HCT116 (cell line): ENCODE measurements around the gene RAPGEF2. TPM values are rescaled to one million over a fixed set of nuclear protein-coding genes. Genes with fewer than 3 reads are reported as not detected.

Source experiments
- ATAC-seq: fragments of 200-7000 bp; cut with Tn5 transposase; 2 replicates; pipeline ENCODE4 v1.9.1; 2020; ENCODE audit warnings: mild to moderate bottlenecking, moderate library complexity
- BruUV-seq: library from RNA; stranded (reverse); fragments of 400-500 nt; replicated peaks from 2 replicates; lab custom pipeline; 2021; lab: Mats Ljungman, UMichigan
- CTCF ChIA-PET: fragments of 300-600 bp; sonication (Branson Sonifier 250); formaldehyde crosslinking; loops from one replicate; lab custom pipeline; 2021; ENCODE audit warnings: antibody characterized with exemption; lab: Charles Lee
- POLR2A ChIA-PET: fragments of 300-600, 350-600 bp; sonication (Branson Sonifier 250); formaldehyde crosslinking; loops from one replicate; lab custom pipeline; 2021; ENCODE audit warnings: antibody characterized with exemption; lab: Charles Lee
- RAD21 ChIA-PET, 2 experiments: fragments of 300-600 bp; sonication (Branson Sonifier 250); formaldehyde crosslinking; loops; one replicate each; lab custom pipeline; 2023; ENCODE audit warnings: low total read pairs in 2 of 2; ENCODE audit not compliant: uncharacterized antibody in 2 of 2, unreplicated experiment in 2 of 2, low non-redundant PET in 1 of 2; lab: Charles Lee
- DNase-seq: peaks from one replicate; pipeline ENCODE4 v3.0.0-alpha.2; 2010; ENCODE audit warnings: low read depth, low spot score
- H2AFZ ChIP-seq: fragments of 200-600 bp; shearing (Covaris generic), sonication (generic); 2 replicates; pipeline ENCODE4 v1.6.1; 2017; ENCODE audit warnings: low read depth, mixed run types, mixed read lengths, antibody characterized with exemption, low read length; ENCODE audit not compliant: poor library complexity, severe bottlenecking
- H3K27ac ChIP-seq: 2 replicates; pipeline ENCODE4 v1.5.1; 2012; ENCODE audit warnings: low read depth, low read length
- H3K27me3 ChIP-seq: fragments of 200-600 bp; sonication (generic); 2 replicates; pipeline ENCODE4 v1.6.1; 2016; ENCODE audit warnings: mixed run types, low read length, mixed read lengths; ENCODE audit not compliant: insufficient read depth
- H3K36me3 ChIP-seq, 2 experiments: fragments of 200-500 bp in 1 of 2; fragments of 200-600 bp in 1 of 2; sonication (Bioruptor generic) in 1 of 2; sonication (generic) in 1 of 2; 2 replicates each; pipeline versions ENCODE4 v1.5.1 to v1.6.1; 2014 to 2016; ENCODE audit warnings: low read length in 2 of 2, inconsistent platforms in 1 of 2, mixed read lengths in 1 of 2, mixed run types in 1 of 2; ENCODE audit not compliant: insufficient read depth in 2 of 2, control insufficient read depth in 1 of 2
- H3K4me1 ChIP-seq, 2 experiments: fragments of 200-600 bp in 1 of 2; sonication (generic) in 1 of 2; 2 replicates each; pipeline versions ENCODE4 v1.5.1 to v1.6.1; 2012 to 2017; ENCODE audit warnings: low read length in 2 of 2, inconsistent platforms in 1 of 2, mild to moderate bottlenecking in 1 of 2, mixed read lengths in 1 of 2, mixed run types in 1 of 2, moderate library complexity in 1 of 2; ENCODE audit not compliant: insufficient read depth in 2 of 2, control insufficient read depth in 1 of 2
- H3K4me2 ChIP-seq: fragments of 200-600 bp; sonication (generic); 2 replicates; pipeline ENCODE4 v1.6.1; 2017; ENCODE audit warnings: mixed run types, low read length, mixed read lengths
- H3K4me3 ChIP-seq, 2 experiments: fragments of 200-600 bp in 1 of 2; sonication (generic) in 1 of 2; replicated peaks in 1 of 2; 2 replicates each; pipeline ENCODE4 v1.5.1; 2011 to 2016; ENCODE audit warnings: low read length in 2 of 2, control low read depth in 1 of 2, low read depth in 1 of 2, mild to moderate bottlenecking in 1 of 2, mixed read lengths in 1 of 2, mixed run types in 1 of 2
- H3K79me2 ChIP-seq: fragments of 200-600 bp; sonication (generic); 2 replicates; pipeline ENCODE4 v1.6.1; 2017; ENCODE audit warnings: mild to moderate bottlenecking, mixed run types, low read length, moderate library complexity, mixed read lengths; ENCODE audit not compliant: insufficient read depth
- H3K9ac ChIP-seq: fragments of 200-600 bp; sonication (generic); 2 replicates; pipeline ENCODE4 v1.6.1; 2016; ENCODE audit warnings: low read length, mixed read lengths
- H3K9me2 ChIP-seq: fragments of 200-600 bp; sonication (generic), shearing (Covaris generic); 2 replicates; pipeline ENCODE4 v1.6.1; 2017; ENCODE audit warnings: mixed run types, mild to moderate bottlenecking, moderate library complexity; ENCODE audit not compliant: insufficient read depth
- H3K9me3 ChIP-seq, 2 experiments: fragments of 200-500 bp in 1 of 2; fragments of 200-600 bp in 1 of 2; sonication (Bioruptor generic) in 1 of 2; sonication (generic) in 1 of 2; 2 replicates each; pipeline ENCODE4 v1.6.1; 2014 to 2017; ENCODE audit warnings: low read length in 2 of 2, mixed read lengths in 2 of 2, inconsistent platforms in 1 of 2, low read depth in 1 of 2, mild to moderate bottlenecking in 1 of 2, mixed run types in 1 of 2, moderate library complexity in 1 of 2; ENCODE audit not compliant: control insufficient read depth in 1 of 2, insufficient read depth in 1 of 2
- H4K20me1 ChIP-seq: fragments of 200-600 bp; sonication (generic), shearing (Covaris generic); 2 replicates; pipeline ENCODE4 v1.6.1; 2017; ENCODE audit warnings: mixed run types, mild to moderate bottlenecking, moderate library complexity; ENCODE audit not compliant: insufficient read depth
- CBX3 ChIP-seq: IDR thresholded peaks from 2 replicates; pipeline ENCODE4 v1.6.1; 2012; ENCODE audit warnings: low read depth
- CEBPB ChIP-seq: IDR thresholded peaks from 2 replicates; pipeline ENCODE4 v1.6.1; 2012; ENCODE audit warnings: low read depth
- CTCF ChIP-seq, 3 experiments: fragments of 200-600 bp in 1 of 3; sonication (generic) in 1 of 3; IDR thresholded peaks in 2 of 3; conservative IDR thresholded peaks in 1 of 3; 2 replicates each; pipeline ENCODE4 v1.5.1; 2012 to 2017; ENCODE audit warnings: low read depth in 2 of 3, low read length in 2 of 3, antibody characterized with exemption in 1 of 3, borderline replicate concordance in 1 of 3, control low read depth in 1 of 3, mild to moderate bottlenecking in 1 of 3, mixed read lengths in 1 of 3, mixed run types in 1 of 3, moderate library complexity in 1 of 3; ENCODE audit not compliant: insufficient read depth in 1 of 3
- EGR1 ChIP-seq: IDR thresholded peaks from 2 replicates; pipeline ENCODE4 v1.6.1; 2012; ENCODE audit warnings: low read depth
- ELF1 ChIP-seq: IDR thresholded peaks from 2 replicates; pipeline ENCODE4 v1.6.1; 2012; ENCODE audit warnings: low read depth, borderline replicate concordance
- EZH2phosphoT487 ChIP-seq: fragments of 200-600 bp; IDR thresholded peaks from 2 replicates; pipeline ENCODE4 v1.6.1; 2018; ENCODE audit warnings: antibody characterized with exemption, borderline replicate concordance
- FOSL1 ChIP-seq: IDR thresholded peaks from 2 replicates; pipeline ENCODE4 v1.6.1; 2012; ENCODE audit warnings: low read depth
- MAX ChIP-seq: IDR thresholded peaks from 2 replicates; pipeline ENCODE4 v1.6.1; 2012
- POLR2A ChIP-seq: IDR thresholded peaks from 2 replicates; pipeline ENCODE4 v1.7.0; 2011; ENCODE audit warnings: borderline replicate concordance; ENCODE audit not compliant: insufficient read depth, insufficient read length; ENCODE audit errors: extremely low read depth
- RAD21 ChIP-seq: IDR thresholded peaks from 2 replicates; pipeline ENCODE4 v1.6.1; 2012; ENCODE audit warnings: low read depth, mild to moderate bottlenecking
- SIN3A ChIP-seq: IDR thresholded peaks from 2 replicates; pipeline ENCODE4 v1.6.1; 2012; ENCODE audit warnings: low read depth
- TCF7L2 ChIP-seq: IDR thresholded peaks from 2 replicates; pipeline ENCODE4 v1.7.0; 2011; ENCODE audit warnings: borderline replicate concordance, inconsistent platforms; ENCODE audit not compliant: insufficient read depth, insufficient read length; ENCODE audit errors: extremely low read depth
- YY1 ChIP-seq: IDR thresholded peaks from 2 replicates; pipeline ENCODE4 v1.6.1; 2011; ENCODE audit warnings: low read length, low read depth, moderate library complexity, mild to moderate bottlenecking; ENCODE audit not compliant: insufficient replicate concordance; ENCODE audit errors: extremely low read depth
- ZFX ChIP-seq: fragments of 450-650 bp; IDR thresholded peaks from 2 replicates; pipeline ENCODE4 v1.6.1; 2017
- intact Hi-C: fragments of 100-400 bp; cut with micrococcal nuclease; formaldehyde crosslinking; loops from 2 replicates; pipeline ENCODE4 v1.10.0; 2022
- total RNA-seq: library from RNA; stranded (reverse); gene quantifications from one replicate; pipeline ENCODE4 v1.2.1, GENCODE V29; 2021; ENCODE audit not compliant: unreplicated experiment
- TF ChIP-seq, protein P1 (sequence below): IDR thresholded peaks from 2 replicates; pipeline ENCODE4 v1.6.1; 2012
- TF ChIP-seq, protein P2 (sequence below): IDR thresholded peaks from 2 replicates; pipeline ENCODE4 v1.6.1; 2011; ENCODE audit warnings: mild to moderate bottlenecking, low read length, moderate library complexity; ENCODE audit not compliant: insufficient replicate concordance; ENCODE audit errors: extremely low read depth

The RAPGEF2 gene
- total RNA-seq, 1 experiment from 2014 or later: 21.2 TPM

DNA sequence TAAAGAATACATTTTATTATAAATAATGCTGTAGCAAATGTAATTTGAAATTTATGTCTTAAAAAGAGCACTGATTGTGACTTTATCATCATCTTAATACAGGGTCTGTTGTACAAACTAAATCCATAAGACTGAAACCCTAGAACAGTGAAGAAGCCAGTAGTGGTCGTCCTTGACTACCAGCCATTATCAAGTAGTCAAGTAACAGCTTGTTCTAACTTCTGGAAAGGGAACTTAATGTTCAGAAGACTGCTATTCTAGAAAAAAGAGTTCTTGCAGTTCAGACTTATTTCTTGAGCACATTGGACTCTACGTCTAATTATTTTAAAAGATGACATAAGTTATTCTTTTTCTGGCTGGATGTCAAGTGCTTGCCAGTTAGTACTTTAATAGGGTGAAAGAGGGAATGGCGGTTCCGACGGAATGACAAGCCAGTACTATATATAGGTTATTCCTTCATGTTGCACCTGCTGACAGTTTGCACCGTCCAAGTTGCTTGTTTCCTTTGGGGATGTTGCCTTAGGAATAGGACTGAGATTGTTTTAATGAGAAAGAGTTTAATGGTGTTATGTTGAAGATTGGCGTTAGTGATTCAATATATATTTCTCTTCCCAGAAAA, 109.9 kb downstream of the RAPGEF2 start:
- RAD21 ChIA-PET: no interaction called here
- POLR2A ChIA-PET: no interaction called here
- CTCF ChIA-PET: interaction anchor here (2.1 kb wide), 1 partner anchor 10 kb away, joined by 5 read pairs; no protein-coding TSS in a partner anchor
- Histone ChIP-seq H3K79me2 (no peaks in the 10 kb centered on the region), H3K4me1 (no peaks in the 10 kb centered on the region), H3K27ac (no peak overlapping the region), H3K27me3 (no peaks in the 10 kb centered on the region), H3K36me3 (no peaks in the 10 kb centered on the region), H2AFZ (no peak overlapping the region), H3K4me2 (no peak overlapping the region), H3K4me3 (no peak overlapping the region), H4K20me1 (no peaks in the 10 kb centered on the region), H3K9ac (no peak overlapping the region), H3K9me3 (no peaks in the 10 kb centered on the region), H3K9me2 (no peaks in the 10 kb centered on the region)
- no TSS peak for BruUV-seq
- intact Hi-C loops: no loop called here
- ATAC-seq: no peak
- no peak for TF ChIP-seq POLR2A
- DNase-seq: no peak

DNA sequence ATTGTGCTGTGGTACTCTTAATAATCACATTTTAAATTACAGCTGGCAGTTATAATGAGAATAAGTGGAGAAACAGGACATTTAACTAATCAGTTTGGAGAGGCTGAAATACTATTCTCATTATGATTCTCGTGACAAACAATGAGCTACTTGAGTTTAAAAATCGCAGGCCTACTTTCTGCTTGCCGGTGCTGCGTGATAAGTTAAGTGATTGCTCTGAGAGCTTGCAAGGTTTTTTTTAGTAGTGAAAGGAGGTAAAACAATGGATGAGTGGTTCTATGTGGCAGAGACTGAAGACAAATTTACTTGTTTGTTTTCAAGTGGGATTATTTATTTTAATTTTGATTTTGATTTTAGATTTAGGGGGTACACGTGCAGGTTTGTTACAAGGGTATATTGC, 114.0 kb downstream of the RAPGEF2 start:
- no peak overlapping the region for H3K9ac ChIP-seq
- H3K4me3 ChIP-seq: no peak overlapping the region
- intact Hi-C loops: no loop called here
- H4K20me1 ChIP-seq: no peaks in the 10 kb centered on the region
- no peak for DNase-seq
- TF ChIP-seq CEBPB: no peak
- no peak for TF ChIP-seq POLR2A
- TF ChIP-seq, protein P1, sequence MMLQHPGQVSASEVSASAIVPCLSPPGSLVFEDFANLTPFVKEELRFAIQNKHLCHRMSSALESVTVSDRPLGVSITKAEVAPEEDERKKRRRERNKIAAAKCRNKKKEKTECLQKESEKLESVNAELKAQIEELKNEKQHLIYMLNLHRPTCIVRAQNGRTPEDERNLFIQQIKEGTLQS: no peak
- no peak for TF ChIP-seq ELF1
- TF ChIP-seq TCF7L2: no peak
- no peak for TF ChIP-seq EGR1
- TF ChIP-seq SIN3A: no peak
- no peak for TF ChIP-seq RAD21
- TF ChIP-seq CBX3: no peak
- no peak for TF ChIP-seq CTCF (IDR thresholded peaks at IDR 0.05 in 2 of 3, conservative IDR thresholded peaks at IDR 0.05 in 1 of 3; ENCODE audit: borderline replicate concordance in 1 of 3, insufficient read depth in 1 of 3, low read depth in 2 of 3, low read length in 2 of 3)
- no peak for TF ChIP-seq FOSL1
- TF ChIP-seq EZH2phosphoT487: no peak
- TF ChIP-seq MAX: no peak
- TF ChIP-seq, protein P2, sequence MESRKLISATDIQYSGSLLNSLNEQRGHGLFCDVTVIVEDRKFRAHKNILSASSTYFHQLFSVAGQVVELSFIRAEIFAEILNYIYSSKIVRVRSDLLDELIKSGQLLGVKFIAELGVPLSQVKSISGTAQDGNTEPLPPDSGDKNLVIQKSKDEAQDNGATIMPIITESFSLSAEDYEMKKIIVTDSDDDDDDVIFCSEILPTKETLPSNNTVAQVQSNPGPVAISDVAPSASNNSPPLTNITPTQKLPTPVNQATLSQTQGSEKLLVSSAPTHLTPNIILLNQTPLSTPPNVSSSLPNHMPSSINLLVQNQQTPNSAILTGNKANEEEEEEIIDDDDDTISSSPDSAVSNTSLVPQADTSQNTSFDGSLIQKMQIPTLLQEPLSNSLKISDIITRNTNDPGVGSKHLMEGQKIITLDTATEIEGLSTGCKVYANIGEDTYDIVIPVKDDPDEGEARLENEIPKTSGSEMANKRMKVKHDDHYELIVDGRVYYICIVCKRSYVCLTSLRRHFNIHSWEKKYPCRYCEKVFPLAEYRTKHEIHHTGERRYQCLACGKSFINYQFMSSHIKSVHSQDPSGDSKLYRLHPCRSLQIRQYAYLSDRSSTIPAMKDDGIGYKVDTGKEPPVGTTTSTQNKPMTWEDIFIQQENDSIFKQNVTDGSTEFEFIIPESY: no peak
- TF ChIP-seq YY1: no peak
- no peak for TF ChIP-seq ZFX
- ChIA-PET POLR2A (no interaction called here), CTCF (no interaction called here), RAD21 (no interaction called here)
- no peaks in the 10 kb centered on the region for H3K9me3 ChIP-seq
- H2AFZ ChIP-seq: no peak overlapping the region
- no peak for ATAC-seq
- H3K36me3 ChIP-seq: no peaks in the 10 kb centered on the region
- no peaks in the 10 kb centered on the region for H3K4me1 ChIP-seq
- no peaks in the 10 kb centered on the region for H3K9me2 ChIP-seq
- no peak overlapping the region for H3K4me2 ChIP-seq
- no peaks in the 10 kb centered on the region for H3K27me3 ChIP-seq
- no peaks in the 10 kb centered on the region for H3K79me2 ChIP-seq
- no TSS peak for BruUV-seq
- no peak overlapping the region for H3K27ac ChIP-seq
